SKM-1 treated with dmso at 0.1 percent for 144 hours (cell line): ENCODE data around the gene CMIP.

Source experiments
- DNase-seq: peaks from one replicate; lab custom pipeline; 2025; ENCODE audit not compliant: unreplicated experiment; lab: John Stamatoyannopoulos, UW

The CMIP gene

DNA sequence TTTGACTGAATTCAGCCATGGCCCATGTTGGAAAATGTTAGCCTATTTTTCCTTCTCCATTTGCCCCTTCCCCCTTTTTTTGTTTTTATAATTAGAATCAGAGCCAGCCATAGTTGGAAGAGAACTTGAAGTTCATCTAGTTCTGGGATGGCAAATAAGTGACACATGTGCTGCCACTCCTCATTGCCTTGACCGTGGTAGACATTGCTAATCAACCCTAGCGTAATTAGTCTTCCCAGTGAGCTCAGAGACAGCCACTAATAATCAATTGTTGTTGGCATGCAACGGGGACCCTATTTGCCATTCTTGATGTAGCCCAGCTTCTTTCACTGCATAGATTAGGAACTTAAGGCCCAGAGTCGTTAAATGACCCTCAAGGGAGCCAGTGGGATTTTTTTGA, 16.6 kb downstream of the CMIP start:
- no peak for DNase-seq

DNA sequence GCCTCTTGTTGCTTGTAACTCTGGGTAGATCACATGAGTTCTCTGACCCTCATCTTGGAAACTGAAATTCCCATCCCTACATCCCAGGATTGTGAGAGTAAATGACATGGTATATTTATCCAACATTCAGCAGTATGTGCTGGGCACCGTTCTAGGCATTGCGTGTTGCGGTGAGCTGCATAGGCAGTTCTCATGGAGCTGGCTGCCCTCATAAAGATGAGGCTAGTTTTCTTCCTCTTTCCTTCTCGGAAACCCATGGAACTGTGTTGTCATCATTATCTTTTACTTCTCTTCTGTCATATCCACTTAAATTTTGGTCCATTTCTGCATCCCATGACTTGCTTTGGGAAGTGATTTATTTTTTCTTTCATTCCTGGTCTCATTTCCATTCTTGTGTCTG, 17.2 kb downstream of the CMIP start:
- DNase-seq: no peak

DNA sequence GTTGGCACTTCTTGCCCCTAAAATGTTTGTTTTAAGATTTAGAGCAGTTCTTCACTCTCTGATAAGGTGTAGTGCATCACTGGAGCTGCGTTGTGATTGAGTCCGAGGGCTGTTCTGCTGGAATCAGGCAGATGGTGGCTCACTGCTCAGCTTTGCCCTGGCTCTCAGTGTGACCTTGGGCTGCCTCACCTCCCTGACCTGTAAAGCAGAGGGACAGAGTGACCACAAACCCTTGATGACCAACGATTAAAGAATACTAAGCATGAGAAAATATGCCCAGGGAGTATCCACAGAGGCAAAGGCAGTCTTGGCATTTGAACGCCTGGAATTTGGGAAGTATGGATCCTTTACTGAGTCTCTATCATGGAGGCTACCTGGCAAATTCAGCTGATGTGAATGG, 18.1 kb downstream of the CMIP start:
- no peak for DNase-seq

DNA sequence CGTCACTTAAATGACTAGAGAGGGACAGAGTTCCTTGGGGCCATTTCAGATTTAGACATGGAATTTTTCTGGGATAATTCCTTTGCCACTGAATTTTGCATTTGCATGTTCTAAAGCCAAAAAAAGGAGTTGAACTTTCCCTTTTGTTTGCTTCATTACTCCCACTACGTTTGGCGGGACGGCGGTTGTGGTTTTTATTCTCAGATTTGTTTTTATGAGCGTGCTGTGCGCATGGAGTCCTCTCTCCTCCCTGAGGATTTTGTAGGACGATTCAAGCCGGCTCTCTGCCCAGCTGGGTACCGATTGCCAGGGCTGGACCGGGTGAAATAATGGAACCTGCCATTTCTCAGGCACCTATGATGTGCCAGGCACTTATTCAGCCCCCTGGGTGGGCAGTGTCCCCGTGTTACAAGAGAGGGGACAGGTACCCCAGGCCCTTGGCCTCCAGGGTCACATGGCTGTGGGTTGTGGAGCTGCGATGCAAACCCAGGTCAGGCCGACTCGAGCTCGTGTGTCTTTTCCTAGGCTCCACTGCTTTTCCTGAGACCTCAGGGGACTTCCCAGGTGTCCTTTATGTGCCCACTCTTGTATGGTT, 18.8 kb downstream of the CMIP start:
- DNase-seq: no peak

DNA sequence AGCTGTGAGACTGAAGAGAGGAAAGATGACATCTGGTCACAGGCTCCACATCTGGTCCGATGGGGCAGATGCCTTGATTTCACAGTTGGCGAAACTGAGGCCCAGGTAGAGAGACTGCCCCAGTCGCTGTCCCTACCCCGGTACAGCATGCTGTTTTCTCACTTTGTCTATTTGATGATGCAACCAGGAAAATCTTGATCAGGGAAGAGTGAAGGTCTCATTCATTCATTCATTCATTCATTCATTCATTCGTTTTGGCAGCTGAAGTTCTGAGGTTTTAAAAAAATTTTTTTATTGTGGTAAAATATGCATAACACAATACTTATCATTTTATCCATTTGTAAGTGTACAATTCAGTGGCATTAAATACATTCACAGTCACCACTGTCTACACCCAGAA, 19.7 kb downstream of the CMIP start:
- DNase-seq: no peak

DNA sequence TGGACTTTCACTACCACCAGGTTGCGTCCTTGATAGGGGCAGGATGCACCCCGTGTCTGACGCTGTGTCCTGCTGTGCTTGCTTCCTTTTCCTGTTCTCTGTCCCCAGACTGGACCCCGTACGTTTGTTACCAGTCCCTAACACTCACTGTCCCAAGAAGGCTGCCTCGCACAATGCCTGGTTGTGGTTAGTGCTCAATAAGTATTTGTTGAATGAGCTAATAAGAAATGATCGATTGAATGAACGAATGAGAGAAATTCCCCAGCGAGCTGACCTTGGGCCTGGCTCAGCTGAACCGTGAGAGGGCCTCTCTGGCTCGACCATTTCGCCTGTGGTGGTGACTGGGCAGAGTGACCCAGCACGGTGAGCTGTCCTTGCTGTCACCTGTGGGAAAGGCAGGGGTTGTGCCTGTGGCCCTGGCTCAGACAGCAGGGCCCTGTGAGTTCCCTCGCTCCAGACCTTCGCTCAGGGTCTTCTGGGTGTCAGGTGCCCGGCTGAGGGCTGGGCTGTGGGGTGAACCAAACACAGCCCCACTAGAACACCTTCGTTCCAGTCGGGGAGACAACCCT, 20.9 kb downstream of the CMIP start:
- DNase-seq: no peak

DNA sequence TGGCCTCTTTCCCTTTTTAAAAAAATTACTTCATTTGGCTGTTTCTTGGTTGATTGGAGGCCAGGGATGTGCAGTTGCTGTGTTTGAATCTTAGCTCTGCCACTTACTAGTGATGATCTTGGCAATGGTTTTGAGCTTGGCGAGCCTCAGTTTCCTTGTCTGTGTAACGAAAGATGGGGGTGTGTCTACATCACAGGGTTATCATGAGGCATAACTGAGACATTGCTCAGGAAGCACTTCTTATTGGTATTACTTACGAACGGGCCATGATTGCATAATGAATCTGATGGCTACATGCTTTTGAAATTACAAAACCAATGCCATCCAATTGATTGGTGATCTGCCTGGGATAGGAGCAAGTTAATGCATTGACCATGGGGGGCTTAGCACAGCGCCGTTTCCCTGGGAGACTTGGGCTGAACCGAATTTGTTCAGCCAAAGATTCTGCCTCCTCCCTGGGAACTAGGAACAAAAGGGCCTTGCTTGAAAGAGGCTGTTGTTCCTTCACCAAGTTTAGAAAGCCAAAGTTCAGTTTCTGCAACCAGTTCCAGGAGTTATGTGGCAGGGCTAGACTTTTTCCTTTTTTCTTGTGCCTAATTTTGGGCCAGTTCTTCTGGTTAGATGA, 21.9 kb downstream of the CMIP start:
- DNase-seq: no peak

DNA sequence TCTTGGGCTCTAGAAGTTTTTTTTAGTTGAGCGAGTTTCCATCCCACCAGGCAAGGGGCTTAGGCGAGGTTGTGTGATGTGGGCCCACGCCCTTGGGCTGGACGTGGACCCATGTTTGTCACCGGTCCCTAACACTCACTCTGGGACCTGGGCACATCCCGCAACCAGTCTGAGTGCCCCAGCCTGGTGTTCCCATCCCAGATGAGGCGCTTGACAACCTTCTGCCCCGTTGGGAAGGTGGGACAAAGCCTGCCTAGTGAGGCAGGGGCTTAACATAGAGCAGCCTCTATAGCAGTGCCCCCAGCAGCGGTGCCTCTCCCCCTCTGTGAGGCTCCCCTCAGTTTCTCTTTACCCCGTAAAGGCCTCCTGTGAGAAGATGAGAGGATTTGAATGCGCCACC, 22.5 kb downstream of the CMIP start:
- DNase-seq: no peak

DNA sequence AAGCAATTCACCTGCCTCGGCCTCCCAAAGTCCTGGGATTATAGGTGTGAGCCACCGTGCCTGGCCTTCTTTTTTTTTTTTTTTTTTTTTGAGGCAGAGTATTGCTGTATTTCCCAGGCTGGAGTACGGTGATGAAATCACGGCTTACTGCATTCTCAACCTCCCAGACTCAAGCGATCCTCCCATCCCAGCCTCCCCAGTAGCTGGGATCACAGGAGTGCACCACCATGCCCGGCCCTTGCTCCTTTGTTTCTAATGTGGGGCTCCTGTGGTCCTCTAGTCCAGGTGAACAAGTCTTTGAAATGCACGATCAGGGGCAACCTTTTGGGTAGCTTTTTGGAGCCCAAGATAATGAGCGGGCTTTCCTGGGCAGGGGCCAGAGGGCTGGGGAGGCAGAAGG, 23.2 kb downstream of the CMIP start:
- no peak for DNase-seq

DNA sequence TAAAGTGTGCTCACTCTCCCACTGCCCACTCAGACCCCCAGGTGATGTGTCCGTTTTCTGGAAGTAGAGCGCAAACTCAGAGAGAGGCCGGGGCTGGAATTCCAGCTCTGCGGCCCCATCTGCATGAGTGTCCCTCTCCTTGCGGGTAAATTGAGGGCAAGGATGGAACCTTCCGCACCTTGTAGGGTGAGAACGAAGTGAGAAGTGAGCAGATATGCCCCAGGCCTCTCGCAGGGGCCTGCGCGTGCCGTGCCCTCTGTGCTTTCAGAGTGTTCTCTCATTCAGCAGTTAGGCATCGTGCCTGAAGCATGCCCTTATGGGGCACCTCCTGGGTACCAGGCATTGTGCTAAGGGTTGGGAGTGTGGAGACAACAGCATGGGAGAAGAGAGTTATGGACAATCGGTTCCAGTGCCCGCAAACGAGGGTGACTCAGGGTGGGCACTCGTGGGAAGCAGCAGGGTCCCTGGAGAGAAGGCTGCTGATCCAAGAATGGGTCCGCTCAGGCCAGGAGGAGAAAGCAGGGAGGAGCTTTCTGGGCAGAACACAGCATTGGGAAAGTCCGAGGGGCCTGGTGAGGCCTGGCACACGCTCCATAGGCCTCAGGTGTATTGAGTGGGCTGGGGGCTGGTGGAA, 23.8 kb downstream of the CMIP start:
- DNase-seq: no peak

DNA sequence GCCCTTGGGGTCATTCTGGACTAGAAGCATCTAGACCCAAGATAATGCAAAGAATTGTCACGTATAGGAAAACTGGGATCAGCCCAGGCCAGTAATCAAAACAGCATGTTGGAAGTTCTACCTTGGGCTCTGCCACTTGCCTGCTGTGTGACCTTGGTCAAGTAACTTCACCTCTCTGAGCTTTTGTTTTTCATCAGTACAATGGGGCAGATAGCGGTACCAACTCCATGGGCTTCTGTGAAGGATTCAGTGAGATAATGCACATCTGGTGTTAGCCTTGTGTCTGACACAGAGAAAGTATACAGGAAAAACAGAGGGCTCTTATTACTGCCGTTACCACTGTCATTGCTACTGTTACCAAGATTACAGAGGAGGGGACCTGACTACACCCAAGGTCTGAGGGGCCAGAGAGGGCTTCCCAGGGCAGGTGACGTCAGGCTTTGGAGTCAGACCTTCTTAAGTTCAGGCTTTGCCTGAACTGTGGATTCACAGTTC, 24.6 kb downstream of the CMIP start:
- no peak for DNase-seq

DNA sequence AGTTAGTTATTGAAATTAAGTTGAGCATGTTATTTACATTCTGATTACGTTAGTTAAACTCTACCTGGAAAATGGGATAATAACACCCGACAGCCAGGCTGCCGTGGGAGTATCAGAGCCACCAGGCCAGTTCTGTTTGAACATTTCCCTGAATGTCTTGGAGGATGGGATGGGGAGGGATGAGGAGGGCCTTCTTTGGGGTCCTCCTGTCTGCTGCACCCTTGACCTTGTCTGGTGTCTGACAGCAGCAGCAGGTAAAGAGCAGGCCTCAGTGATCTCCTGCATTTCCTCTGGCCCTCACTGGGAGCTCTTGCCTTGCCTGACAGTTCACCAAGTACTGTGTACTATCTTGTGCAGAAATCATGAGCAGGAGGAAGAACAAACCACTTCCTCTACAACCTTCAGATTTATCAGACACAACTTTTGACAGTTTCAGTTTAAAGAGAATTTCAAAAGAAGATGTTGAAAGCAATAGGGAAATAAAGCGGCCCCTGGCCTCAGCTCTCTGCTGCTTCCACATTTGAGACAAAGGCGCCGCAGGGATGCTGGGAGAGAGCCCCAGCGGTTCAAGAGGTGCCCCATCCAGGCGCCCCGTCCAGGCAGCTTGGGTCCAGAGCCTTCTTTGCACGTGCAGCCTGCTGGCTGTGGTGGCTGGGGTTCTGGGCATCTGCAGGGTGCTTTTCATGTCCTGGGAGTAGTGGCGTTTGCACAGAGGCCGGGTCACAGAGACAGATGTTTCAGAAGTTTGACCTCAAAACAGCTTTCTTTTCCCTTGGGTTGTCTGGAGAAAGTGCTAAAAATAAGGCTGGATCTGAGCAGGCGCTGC, 25.3 kb downstream of the CMIP start:
- peak; percentile 99 for DNase-seq

DNA sequence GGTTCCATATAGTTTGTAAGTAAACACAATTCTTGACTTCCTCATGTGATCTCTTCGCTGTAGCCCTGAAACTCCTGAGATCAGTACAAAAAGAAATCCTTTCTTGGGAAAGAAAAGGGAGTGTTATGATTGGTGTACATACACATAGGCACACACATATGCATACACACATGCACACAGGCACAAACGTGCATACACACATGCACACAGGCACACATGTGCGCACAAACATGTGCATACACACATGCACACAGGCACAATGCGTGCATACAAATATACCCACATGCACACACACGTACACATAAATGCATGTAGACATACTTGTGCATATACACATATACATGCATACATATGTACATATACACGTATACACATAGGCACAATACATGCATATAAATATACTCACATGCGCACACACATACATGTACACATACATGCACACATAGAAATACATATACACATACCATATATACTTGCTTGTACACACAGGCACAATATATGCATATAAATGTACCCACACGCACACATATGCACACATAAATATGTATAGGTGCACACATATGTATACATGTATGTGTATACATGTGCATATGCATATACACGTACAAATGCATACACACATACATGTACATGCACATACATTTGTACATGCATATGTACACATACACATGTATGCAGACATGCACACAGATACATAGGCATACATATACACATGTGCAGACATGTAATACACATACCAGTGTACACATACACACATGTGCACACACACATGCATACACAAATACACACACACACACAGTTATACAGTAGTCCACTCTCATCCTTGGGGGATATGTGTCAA, 26.4 kb downstream of the CMIP start:
- no peak for DNase-seq

DNA sequence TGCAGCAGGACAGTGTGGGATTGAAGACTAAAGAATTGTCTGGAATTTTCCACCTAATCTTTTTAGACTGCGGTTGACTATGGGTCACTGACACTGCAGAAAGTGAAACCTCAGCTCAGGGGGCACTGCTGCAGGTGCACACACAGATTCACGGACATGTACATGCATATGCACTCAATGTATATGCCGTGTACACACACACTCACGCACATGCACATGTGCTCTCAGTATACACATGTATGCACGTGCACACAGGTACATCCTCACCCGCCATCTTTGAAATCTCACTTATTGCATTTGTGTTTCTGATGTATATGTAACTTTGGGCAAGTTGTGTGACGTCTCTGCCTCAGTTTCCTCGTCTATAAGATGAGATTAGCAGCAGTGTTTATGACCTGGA, 27.3 kb downstream of the CMIP start:
- DNase-seq: no peak

DNA sequence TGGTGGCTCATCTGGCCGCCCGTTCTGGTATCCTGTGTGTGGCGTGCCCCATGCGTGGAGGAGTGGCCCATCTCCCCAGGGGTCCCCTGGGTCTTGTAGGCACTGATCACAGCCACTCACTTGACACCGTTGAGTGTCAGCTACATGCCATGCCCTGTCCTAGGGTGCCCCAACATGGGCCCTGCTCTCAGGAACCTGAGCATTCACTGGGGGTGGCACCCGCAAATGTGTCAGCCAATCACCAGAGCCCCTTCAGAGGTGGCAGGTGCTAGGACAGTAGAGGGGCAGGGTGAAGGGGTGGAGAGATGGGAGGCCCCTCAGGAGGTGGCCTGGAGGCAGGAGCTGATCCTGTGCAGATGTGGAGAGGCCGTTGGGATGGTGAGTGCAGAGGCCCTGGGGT, 27.8 kb downstream of the CMIP start:
- no peak for DNase-seq

DNA sequence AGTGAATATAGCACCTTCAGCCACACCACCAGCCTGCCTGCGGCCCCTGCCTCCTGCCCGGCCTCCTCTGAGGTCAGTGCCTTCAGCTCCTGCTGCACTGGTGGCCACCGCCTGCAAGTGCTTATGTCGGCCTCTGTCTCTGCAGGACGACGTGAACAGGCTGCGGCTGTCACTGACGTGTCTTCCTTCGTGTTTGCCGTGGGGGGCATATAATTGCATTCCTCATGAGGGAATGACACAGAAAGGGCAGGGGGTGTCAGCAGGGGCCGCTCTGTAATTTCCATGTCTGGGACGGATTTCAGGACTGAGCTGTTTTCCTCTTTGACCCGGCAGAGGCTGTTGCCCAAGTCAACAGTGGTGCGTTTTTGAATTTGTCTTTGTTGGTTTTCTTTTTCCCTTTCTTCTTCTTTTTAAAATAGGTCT, 28.5 kb downstream of the CMIP start:
- DNase-seq: no peak

DNA sequence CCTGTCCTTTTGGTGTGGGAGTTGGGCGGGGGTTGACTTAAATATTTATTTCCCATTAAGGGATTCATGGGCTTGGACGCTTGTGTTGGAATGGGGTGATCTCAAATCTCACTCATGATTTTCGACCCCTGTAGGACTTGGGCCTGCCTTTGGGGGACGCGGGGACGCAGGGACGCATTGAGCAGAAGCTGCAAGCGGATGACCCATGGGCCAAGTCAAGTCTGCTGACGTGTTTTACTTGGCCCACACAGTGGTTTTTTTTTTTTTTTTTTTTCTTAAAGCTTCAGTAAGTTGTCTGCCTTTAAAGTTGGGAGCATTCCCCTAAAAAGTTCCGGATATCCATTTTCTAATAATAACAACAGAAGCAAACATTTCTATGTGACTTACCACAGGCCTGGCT, 28.9 kb downstream of the CMIP start:
- DNase-seq: no peak

DNA sequence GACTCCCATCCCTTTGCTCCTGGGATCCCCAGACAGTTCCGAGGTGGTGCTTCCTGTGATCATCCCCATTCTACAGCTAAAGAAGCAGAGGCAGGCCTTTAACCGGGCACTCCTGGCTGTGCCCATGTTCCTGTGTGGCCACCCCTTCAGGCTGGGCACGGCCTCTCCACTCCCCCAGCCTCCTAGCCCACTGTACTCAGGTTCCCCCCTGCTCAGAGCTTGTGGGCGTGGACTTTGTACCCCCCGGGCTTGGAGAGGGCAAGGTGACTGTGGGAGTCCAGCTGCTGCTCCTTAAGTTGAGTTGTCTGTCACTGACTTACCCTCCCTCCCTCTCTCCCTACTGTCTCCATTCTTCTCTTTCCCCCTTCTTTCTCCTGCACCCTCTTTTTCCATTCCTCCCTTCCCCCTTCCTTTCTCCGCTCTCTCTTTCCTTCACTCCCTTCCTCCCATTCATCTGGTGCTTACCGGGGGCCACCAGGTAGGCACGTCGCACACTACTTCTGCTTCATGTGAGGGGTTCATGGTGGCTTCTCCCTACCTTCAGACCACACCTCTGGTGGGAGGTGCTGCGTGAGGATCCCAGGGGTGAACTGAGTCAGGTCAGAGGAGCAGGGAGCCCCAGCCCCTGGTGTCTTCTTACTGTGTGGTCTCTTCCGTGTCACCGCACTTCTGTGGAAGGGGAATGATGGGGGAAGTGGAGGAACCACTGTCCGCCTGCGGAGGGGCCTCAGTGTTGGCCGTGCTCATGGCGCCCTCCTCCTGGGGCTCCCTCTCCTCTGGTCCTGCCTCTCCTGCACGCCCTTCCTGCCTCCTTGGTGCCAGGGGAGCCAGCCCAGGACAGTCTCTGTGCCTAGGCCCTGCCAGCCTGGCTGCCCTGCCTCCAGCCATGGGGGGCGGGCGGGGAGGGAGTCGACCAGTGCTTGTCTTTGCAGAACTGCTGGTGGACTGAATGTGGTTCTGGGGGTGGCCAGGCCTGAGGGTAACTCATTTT, 29.7 kb downstream of the CMIP start:
- DNase-seq: no peak
